ENCODE data around the gene HLA-DQA1. TPM values are rescaled to one million over a fixed set of nuclear protein-coding genes. Genes with fewer than 3 reads are reported as not detected.
"Not testable (repeated sequence)": the region's sequence is repeated elsewhere in the genome, so short reads cannot be mapped to it uniquely, and the experiment has no call there.

The HLA-DQA1 gene
- total RNA-seq, 1 experiment from 2014 or later = 0.86 TPM

DNA sequence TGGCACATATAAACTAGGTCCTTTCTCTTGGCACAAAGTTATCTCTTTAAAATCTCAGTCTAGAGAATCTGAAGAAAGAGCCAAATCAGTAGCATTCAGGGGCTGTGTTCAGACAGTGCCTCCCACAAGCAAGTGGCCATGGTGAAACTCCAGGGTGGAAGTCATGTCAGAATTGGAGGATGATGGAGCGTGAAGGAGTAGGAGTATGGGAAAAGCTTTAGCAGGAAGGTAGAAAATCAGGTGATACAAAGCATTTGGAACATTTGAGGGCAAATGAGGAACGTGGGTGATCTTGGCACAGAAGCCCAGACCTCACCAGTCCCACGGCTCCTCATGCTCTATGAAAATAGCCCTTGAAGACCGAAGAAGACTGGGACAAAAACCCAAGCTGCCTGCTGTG is 32.0 kb downstream of the HLA-DQA1 start:
- CTCF ChIA-PET = no interaction called here
- BruUV-seq (replicated peaks) = no TSS peak

DNA sequence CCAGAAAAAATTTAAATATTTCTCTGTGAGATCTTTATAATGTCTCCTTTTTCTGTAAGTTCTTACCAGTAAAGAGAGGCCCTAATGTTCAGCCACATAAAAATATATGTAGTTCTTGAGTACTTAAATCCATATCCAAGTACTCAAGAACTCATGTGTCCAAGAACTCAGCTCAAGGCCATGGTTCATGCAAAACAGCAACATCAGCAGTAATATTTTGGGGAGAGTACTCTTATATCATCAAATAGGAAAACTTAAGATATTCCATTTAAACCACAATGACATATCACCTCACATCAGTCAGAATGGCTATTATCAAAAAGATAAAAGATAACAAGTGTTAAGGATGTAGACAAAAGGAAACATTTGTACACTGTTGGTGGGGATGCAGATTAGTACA is 32.7 kb downstream of the HLA-DQA1 start:
- H3K4me2 ChIP-seq (ENCODE audit: low read length) = no peak overlapping the region
- ChIA-PET POLR2A (no interaction called here), RAD21 (ENCODE audit: low non-redundant PET in 1 of 2, low total read pairs in 2 of 2, uncharacterized antibody in 2 of 2, unreplicated experiment in 2 of 2) (no interaction called here), CTCF (no interaction called here)
- ATAC-seq (no peak), DNase-seq (ENCODE audit: low read depth, low spot score) (no peak)
- H2AFZ ChIP-seq (ENCODE audit: low read depth, low read length, poor library complexity, severe bottlenecking) = no peak overlapping the region
- no peaks in the 10 kb centered on the region for H4K20me1 ChIP-seq (ENCODE audit: insufficient read depth)
- BruUV-seq (replicated peaks) = no TSS peak
- no peaks in the 10 kb centered on the region for H3K9me2 ChIP-seq (ENCODE audit: insufficient read depth)
- H3K27ac ChIP-seq (ENCODE audit: low read depth, low read length) = no peak overlapping the region
- no peaks in the 10 kb centered on the region for H3K79me2 ChIP-seq (ENCODE audit: insufficient read depth, low read length)
- intact Hi-C loops (cut with micrococcal nuclease) = no loop called here
- no peaks in the 10 kb centered on the region for H3K9me3 ChIP-seq (ENCODE audit: control insufficient read depth in 1 of 2, insufficient read depth in 1 of 2, low read depth in 1 of 2, low read length in 2 of 2)
- H3K4me3 ChIP-seq (replicated peaks in 1 of 2; ENCODE audit: low read depth in 1 of 2, low read length in 2 of 2) = no peak overlapping the region
- H3K4me1 ChIP-seq (ENCODE audit: control insufficient read depth in 1 of 2, insufficient read depth in 2 of 2, low read length in 2 of 2) = no peaks in the 10 kb centered on the region
- H3K36me3 ChIP-seq (ENCODE audit: control insufficient read depth in 1 of 2, insufficient read depth in 2 of 2, low read length in 2 of 2) = no peaks in the 10 kb centered on the region
- no peaks in the 10 kb centered on the region for H3K27me3 ChIP-seq (ENCODE audit: insufficient read depth, low read length)
- no peak overlapping the region for H3K9ac ChIP-seq (ENCODE audit: low read length)
- TF ChIP-seq CEBPB (IDR thresholded peaks at IDR 0.05; ENCODE audit: low read depth) = no peak

More for the DNA sequence above, 32.0 kb downstream of the HLA-DQA1 start:
- ATAC-seq = no peak
- no peaks in the 10 kb centered on the region for H3K36me3 ChIP-seq (ENCODE audit: control insufficient read depth in 1 of 2, insufficient read depth in 2 of 2, low read length in 2 of 2)
- intact Hi-C loops (cut with micrococcal nuclease) = no loop called here
- RAD21 ChIA-PET (ENCODE audit: low non-redundant PET in 1 of 2, low total read pairs in 2 of 2, uncharacterized antibody in 2 of 2, unreplicated experiment in 2 of 2) = no interaction called here
- no peak overlapping the region for H2AFZ ChIP-seq (ENCODE audit: low read depth, low read length, poor library complexity, severe bottlenecking)
- H3K4me3 ChIP-seq (replicated peaks in 1 of 2; ENCODE audit: low read depth in 1 of 2, low read length in 2 of 2) = no peak overlapping the region
- no peaks in the 10 kb centered on the region for H3K9me3 ChIP-seq (ENCODE audit: control insufficient read depth in 1 of 2, insufficient read depth in 1 of 2, low read depth in 1 of 2, low read length in 2 of 2)
- POLR2A ChIA-PET = no interaction called here
- H3K4me2 ChIP-seq (ENCODE audit: low read length) = no peak overlapping the region
- H3K9ac ChIP-seq (ENCODE audit: low read length) = no peak overlapping the region
- DNase-seq (ENCODE audit: low read depth, low spot score) = no peak
- H3K27me3 ChIP-seq (ENCODE audit: insufficient read depth, low read length) = no peaks in the 10 kb centered on the region
- H3K9me2 ChIP-seq (ENCODE audit: insufficient read depth) = no peaks in the 10 kb centered on the region
- no peak overlapping the region for H3K27ac ChIP-seq (ENCODE audit: low read depth, low read length)
- H3K4me1 ChIP-seq (ENCODE audit: control insufficient read depth in 1 of 2, insufficient read depth in 2 of 2, low read length in 2 of 2) = no peaks in the 10 kb centered on the region
- TF ChIP-seq EZH2 (IDR thresholded peaks at IDR 0.05) = no peak
- TF ChIP-seq, protein P1, sequence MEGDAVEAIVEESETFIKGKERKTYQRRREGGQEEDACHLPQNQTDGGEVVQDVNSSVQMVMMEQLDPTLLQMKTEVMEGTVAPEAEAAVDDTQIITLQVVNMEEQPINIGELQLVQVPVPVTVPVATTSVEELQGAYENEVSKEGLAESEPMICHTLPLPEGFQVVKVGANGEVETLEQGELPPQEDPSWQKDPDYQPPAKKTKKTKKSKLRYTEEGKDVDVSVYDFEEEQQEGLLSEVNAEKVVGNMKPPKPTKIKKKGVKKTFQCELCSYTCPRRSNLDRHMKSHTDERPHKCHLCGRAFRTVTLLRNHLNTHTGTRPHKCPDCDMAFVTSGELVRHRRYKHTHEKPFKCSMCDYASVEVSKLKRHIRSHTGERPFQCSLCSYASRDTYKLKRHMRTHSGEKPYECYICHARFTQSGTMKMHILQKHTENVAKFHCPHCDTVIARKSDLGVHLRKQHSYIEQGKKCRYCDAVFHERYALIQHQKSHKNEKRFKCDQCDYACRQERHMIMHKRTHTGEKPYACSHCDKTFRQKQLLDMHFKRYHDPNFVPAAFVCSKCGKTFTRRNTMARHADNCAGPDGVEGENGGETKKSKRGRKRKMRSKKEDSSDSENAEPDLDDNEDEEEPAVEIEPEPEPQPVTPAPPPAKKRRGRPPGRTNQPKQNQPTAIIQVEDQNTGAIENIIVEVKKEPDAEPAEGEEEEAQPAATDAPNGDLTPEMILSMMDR (IDR thresholded peaks at IDR 0.05 in 2 of 3, conservative IDR thresholded peaks at IDR 0.05 in 1 of 3; ENCODE audit: borderline replicate concordance in 1 of 3, insufficient read depth in 1 of 3, low read depth in 2 of 3, low read length in 2 of 3) = no peak
- no peaks in the 10 kb centered on the region for H3K79me2 ChIP-seq (ENCODE audit: insufficient read depth, low read length)
- no peaks in the 10 kb centered on the region for H4K20me1 ChIP-seq (ENCODE audit: insufficient read depth)

DNA sequence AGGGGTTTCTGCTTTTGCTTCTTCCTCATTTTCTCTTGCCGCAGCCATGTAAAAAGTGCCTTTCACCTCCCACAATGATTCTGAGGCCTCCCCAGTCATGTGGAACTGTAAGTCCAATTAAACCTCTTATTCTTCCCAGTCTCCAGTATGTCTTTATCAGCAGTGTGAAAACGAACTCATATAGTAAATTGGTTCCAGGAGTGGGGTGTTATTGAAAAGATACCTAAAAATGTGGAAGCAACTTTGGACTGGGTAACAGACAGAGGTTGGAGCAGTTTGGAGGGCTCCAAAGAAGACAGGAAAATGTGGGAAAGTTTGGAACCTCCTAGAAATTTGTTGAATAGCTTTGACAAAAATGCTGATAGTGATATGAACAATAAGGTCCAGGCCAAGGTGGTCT is 34.7 kb downstream of the HLA-DQA1 start:
- H3K79me2 ChIP-seq (ENCODE audit: insufficient read depth, low read length); H2AFZ ChIP-seq (ENCODE audit: low read depth, low read length, poor library complexity, severe bottlenecking); H3K9me3 ChIP-seq (ENCODE audit: control insufficient read depth in 1 of 2, insufficient read depth in 1 of 2, low read depth in 1 of 2, low read length in 2 of 2); H3K9ac ChIP-seq (ENCODE audit: low read length); H3K4me2 ChIP-seq (ENCODE audit: low read length); intact Hi-C loops (cut with micrococcal nuclease); RAD21 ChIA-PET (ENCODE audit: low non-redundant PET in 1 of 2, low total read pairs in 2 of 2, uncharacterized antibody in 2 of 2, unreplicated experiment in 2 of 2); BruUV-seq (replicated peaks); ATAC-seq; H4K20me1 ChIP-seq (ENCODE audit: insufficient read depth); H3K27ac ChIP-seq (ENCODE audit: low read depth, low read length); CTCF ChIA-PET; DNase-seq (ENCODE audit: low read depth, low spot score); H3K9me2 ChIP-seq (ENCODE audit: insufficient read depth); H3K4me1 ChIP-seq (ENCODE audit: control insufficient read depth in 1 of 2, insufficient read depth in 2 of 2, low read length in 2 of 2); H3K27me3 ChIP-seq (ENCODE audit: insufficient read depth, low read length); H3K4me3 ChIP-seq (replicated peaks in 1 of 2; ENCODE audit: low read depth in 1 of 2, low read length in 2 of 2); POLR2A ChIA-PET; H3K36me3 ChIP-seq (ENCODE audit: control insufficient read depth in 1 of 2, insufficient read depth in 2 of 2, low read length in 2 of 2): not testable (repeated sequence)

DNA sequence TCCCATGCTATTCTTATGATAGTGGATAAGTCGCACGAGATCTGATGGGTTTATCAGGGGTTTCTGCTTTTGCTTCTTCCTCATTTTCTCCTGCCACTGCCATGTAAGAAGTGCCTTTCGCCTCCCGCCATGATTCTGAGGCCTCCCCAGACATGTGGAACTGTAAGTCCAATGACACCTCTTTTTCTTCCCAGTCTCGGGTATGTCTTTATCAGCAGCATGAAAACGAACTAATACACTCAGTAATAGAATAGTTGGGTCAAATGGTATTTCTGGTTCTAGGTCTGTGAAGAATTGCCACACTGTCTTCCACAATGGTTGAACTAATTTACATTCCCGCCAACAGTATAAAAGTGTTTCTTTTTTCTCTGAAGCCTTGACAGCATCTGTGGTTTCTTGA is 36.9 kb downstream of the HLA-DQA1 start:
- H3K79me2 ChIP-seq (ENCODE audit: insufficient read depth, low read length); H3K36me3 ChIP-seq (ENCODE audit: control insufficient read depth in 1 of 2, insufficient read depth in 2 of 2, low read length in 2 of 2); CTCF ChIA-PET; H3K27ac ChIP-seq (ENCODE audit: low read depth, low read length); intact Hi-C loops (cut with micrococcal nuclease); RAD21 ChIA-PET (ENCODE audit: low non-redundant PET in 1 of 2, low total read pairs in 2 of 2, uncharacterized antibody in 2 of 2, unreplicated experiment in 2 of 2); H3K9me3 ChIP-seq (ENCODE audit: control insufficient read depth in 1 of 2, insufficient read depth in 1 of 2, low read depth in 1 of 2, low read length in 2 of 2); DNase-seq (ENCODE audit: low read depth, low spot score); H3K4me2 ChIP-seq (ENCODE audit: low read length); H2AFZ ChIP-seq (ENCODE audit: low read depth, low read length, poor library complexity, severe bottlenecking); H3K27me3 ChIP-seq (ENCODE audit: insufficient read depth, low read length); BruUV-seq (replicated peaks); H4K20me1 ChIP-seq (ENCODE audit: insufficient read depth); H3K9me2 ChIP-seq (ENCODE audit: insufficient read depth); H3K9ac ChIP-seq (ENCODE audit: low read length); H3K4me3 ChIP-seq (replicated peaks in 1 of 2; ENCODE audit: low read depth in 1 of 2, low read length in 2 of 2); H3K4me1 ChIP-seq (ENCODE audit: control insufficient read depth in 1 of 2, insufficient read depth in 2 of 2, low read length in 2 of 2); POLR2A ChIA-PET; ATAC-seq: not testable (repeated sequence)
